Cardiac muscle cell (in vitro differentiated cells and primary cell): ENCODE data around the gene PTPRM. TPM values are rescaled to one million over a fixed set of nuclear protein-coding genes. Genes with fewer than 3 reads are reported as not detected.

Experiments
- DNase-seq, 2 donors: peaks; one replicate each; pipeline versions ENCODE4 v3.0.0 to v3.0.0-alpha.2; 2010 to 2017; ENCODE audit warnings: low read depth in 1 of 2, low spot score in 1 of 2
- H3K27ac ChIP-seq: fragments of 200-600 bp; sonication (generic); 2 replicates; pipeline ENCODE4 v1.5.1; 2016
- H3K27me3 ChIP-seq: fragments of 200-600 bp; sonication (generic); 2 replicates; pipeline ENCODE4 v1.6.0; 2016; ENCODE audit warnings: control low read depth
- H3K36me3 ChIP-seq: fragments of 200-600 bp; sonication (generic); 2 replicates; pipeline ENCODE4 v1.5.1; 2016; ENCODE audit warnings: control low read depth
- H3K4me1 ChIP-seq: fragments of 200-600 bp; sonication (generic); 2 replicates; pipeline ENCODE4 v1.8.1; 2017; ENCODE audit warnings: low read depth, mild to moderate bottlenecking, mixed run types
- H3K4me3 ChIP-seq: fragments of 200-600 bp; sonication (generic); 2 replicates; pipeline ENCODE4 v1.5.1; 2016; ENCODE audit warnings: mild to moderate bottlenecking
- H3K9me3 ChIP-seq: fragments of 200-600 bp; sonication (generic); 2 replicates; pipeline ENCODE4 v1.5.1; 2017; ENCODE audit warnings: low read depth, mild to moderate bottlenecking, control low read depth
- polyA plus RNA-seq: library from polyadenylated mRNA; unstranded; fragments of >200 nt; fragmentation: Nextera tagmentation; extraction: Ambion mirVana; gene quantifications from 2 replicates; pipeline ENCODE4 v1.2.1, GENCODE V29; 2016
- total RNA-seq: library from RNA; depleted of rRNA; stranded (reverse); fragments of >200 nt; gene quantifications from 2 replicates; pipeline ENCODE4 v1.2.3, GENCODE V29; 2016
- TF ChIP-seq, protein P1 (sequence below): IDR thresholded peaks from 2 replicates; pipeline ENCODE4 v1.5.1; 2012; ENCODE audit warnings: low read depth, mild to moderate bottlenecking, low read length

Gene PTPRM
- total and polyA plus RNA-seq, 2 experiments from 2014 or later, result 26.5 to 48.8 TPM

DNA sequence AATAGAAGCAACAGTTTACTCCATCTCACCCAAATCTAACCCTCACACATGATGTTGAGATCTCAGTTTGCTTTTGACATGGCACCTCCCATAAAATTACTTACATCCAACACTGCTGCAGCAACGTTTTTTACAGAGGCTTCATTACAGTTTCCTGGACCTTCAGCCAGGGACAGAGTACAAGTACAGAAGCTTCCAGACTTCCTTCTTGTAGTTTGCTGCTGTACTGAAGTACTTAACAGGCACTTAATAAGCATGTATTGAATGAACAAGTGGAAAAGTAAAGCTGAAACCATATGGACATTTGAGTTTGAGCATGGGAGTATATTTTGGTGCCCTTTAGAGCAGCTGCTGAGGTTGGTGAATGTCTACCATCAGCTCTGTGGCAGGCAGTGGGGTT, 514.2 kb downstream of the PTPRM start:
- Histone ChIP-seq H3K27ac (no peak overlapping the region), H3K27me3 (no peaks in the 10 kb centered on the region), H3K4me3 (no peak overlapping the region), H3K9me3 (no peaks in the 10 kb centered on the region), H3K36me3 (no peaks in the 10 kb centered on the region), H3K4me1 (no peaks in the 10 kb centered on the region)
- no peak for DNase-seq
- TF ChIP-seq, protein P1, sequence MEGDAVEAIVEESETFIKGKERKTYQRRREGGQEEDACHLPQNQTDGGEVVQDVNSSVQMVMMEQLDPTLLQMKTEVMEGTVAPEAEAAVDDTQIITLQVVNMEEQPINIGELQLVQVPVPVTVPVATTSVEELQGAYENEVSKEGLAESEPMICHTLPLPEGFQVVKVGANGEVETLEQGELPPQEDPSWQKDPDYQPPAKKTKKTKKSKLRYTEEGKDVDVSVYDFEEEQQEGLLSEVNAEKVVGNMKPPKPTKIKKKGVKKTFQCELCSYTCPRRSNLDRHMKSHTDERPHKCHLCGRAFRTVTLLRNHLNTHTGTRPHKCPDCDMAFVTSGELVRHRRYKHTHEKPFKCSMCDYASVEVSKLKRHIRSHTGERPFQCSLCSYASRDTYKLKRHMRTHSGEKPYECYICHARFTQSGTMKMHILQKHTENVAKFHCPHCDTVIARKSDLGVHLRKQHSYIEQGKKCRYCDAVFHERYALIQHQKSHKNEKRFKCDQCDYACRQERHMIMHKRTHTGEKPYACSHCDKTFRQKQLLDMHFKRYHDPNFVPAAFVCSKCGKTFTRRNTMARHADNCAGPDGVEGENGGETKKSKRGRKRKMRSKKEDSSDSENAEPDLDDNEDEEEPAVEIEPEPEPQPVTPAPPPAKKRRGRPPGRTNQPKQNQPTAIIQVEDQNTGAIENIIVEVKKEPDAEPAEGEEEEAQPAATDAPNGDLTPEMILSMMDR, result no peak

DNA sequence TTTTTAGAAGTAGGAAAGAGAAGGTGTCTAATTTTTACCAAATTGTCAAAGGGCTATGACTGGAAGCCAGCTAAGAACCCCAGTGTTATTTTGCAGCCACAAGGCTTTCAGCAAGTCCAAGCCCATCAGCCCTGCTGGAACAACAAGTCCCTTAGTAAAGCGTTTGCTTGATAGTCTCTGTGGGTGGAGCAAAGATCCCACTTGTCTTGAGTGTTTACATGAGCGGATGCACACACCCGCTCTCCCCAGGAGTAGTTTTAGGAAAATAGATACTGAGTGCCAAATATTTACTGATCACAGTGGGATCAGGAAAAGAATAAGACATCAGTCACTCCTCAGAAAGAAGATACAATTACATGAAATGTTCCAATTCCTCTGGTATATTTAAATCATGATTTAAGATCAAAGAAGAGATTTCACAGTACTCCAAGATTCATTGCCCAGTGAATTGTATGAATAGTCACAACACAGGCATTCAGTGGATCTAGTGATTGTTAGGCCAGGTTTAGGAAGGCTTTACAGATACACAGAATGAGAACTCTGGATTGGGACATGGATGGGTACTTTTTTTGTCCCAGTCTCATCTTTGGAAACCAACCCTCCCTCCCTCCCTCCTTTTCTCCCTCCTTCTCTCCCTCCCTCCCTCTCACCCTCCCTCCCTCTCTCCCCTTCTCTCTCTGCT, 514.9 kb downstream of the PTPRM start:
- TF ChIP-seq, protein P1, result no peak
- DNase-seq, result no peak
- Histone ChIP-seq H3K27me3 (no peaks in the 10 kb centered on the region), H3K4me1 (no peaks in the 10 kb centered on the region), H3K27ac (no peak overlapping the region), H3K9me3 (no peaks in the 10 kb centered on the region), H3K36me3 (no peaks in the 10 kb centered on the region), H3K4me3 (no peak overlapping the region)

DNA sequence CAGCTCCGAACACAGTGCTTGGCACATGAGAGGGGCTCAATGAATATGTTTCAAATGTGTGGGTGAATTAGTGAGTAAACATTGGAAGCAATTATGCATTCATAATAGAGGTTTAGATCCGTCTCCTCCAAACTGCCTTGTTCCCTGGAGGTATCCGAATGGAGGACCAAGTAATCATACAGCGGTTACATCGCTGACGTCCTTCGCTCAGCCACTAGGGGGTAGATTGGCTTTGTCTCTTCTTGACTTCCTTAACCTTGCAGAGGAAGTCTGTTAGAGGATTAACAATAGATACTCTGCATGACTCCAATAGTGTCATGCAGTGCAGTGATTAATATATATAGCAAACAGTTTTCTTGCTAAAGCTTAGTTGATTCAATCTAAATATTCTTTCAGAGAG, 517.0 kb downstream of the PTPRM start:
- Histone ChIP-seq H3K9me3 (no peaks in the 10 kb centered on the region), H3K4me3 (no peak overlapping the region), H3K27ac (no peak overlapping the region), H3K36me3 (no peaks in the 10 kb centered on the region), H3K4me1 (no peaks in the 10 kb centered on the region), H3K27me3 (no peaks in the 10 kb centered on the region)
- DNase-seq, result peak; percentile 66 to 69
- TF ChIP-seq, protein P1, result peak; percentile 71

DNA sequence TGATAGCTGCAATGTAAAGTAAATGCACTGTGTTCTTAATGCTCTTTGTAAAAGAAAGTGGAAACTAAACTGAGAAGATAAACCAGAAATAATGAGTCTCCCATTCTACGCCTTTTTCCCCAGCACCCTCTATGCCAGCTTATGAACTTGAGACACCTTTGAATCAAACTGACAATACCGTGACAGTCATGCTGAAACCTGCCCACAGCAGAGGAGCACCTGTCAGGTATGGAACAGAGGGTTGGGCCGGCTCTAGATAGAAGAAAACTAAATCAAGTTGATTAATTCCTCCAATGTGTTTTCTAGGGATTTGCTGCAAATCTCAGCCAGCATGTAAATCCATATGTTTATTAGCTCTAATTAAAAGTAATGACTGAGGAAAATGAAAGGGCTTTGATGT, 521.5 kb downstream of the PTPRM start:
- H3K4me3 ChIP-seq, result no peak overlapping the region
- no peak overlapping the region for H3K27ac ChIP-seq
- no peaks in the 10 kb centered on the region for H3K27me3 ChIP-seq
- TF ChIP-seq, protein P1, result no peak
- no peaks in the 10 kb centered on the region for H3K4me1 ChIP-seq
- DNase-seq, result no peak
- H3K9me3 ChIP-seq, result no peaks in the 10 kb centered on the region
- no peaks in the 10 kb centered on the region for H3K36me3 ChIP-seq

DNA sequence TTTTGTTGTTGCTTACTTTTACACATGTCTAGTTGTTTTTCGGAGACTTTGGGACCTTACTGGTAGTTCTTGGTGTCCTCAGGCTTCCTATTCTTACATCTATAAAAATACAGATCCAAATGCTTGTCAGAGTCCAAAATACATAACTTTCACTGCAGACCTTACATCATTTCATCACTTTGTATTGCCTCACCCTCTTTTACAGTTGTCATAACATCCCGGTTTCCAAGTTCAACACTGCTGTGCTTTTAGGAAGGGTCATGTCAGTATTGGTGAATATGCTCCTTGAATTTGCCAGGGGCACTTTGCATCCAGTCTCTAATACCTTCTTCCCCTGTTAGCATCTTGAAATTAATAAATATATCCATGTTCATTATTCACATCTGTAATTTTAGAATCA, 523.9 kb downstream of the PTPRM start:
- no peaks in the 10 kb centered on the region for H3K36me3 ChIP-seq
- TF ChIP-seq, protein P1, result no peak
- no peaks in the 10 kb centered on the region for H3K27me3 ChIP-seq
- H3K9me3 ChIP-seq, result no peaks in the 10 kb centered on the region
- DNase-seq, result peak in 1 of 2 donors; percentile 34
- no peaks in the 10 kb centered on the region for H3K4me1 ChIP-seq
- H3K27ac ChIP-seq, result no peak overlapping the region
- H3K4me3 ChIP-seq, result no peak overlapping the region
